GM18498 (cell line): ENCODE measurements around the gene CD2BP2.

Source experiments
- ATAC-seq: cut with Tn5 transposase; IDR thresholded peaks from one replicate; pipeline ENCODE4 v1.9.1; 2021; ENCODE audit warnings: mild to moderate bottlenecking, moderate library complexity; ENCODE audit not compliant: unreplicated experiment

Gene CD2BP2

DNA sequence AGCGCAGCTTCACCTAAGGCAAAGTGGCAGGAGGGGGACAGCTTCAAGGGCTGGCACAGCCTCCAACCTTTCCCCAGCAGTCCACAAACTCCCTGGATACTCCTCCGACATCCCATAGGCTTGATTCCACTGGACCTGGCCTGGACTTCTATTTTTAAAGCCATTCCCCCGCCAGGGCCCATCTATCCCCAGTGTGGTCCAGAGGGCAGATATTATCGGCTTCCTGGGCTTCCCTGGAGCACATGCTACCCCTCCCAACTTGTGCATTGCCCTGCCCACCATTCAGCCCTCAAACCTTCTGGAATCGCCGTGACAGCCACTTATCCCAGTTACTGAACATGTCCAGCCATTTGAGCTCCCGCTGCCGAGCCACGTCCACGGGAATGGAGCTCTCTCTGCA lies 10.1 kb upstream of the CD2BP2 start:
- ATAC-seq: no peak

DNA sequence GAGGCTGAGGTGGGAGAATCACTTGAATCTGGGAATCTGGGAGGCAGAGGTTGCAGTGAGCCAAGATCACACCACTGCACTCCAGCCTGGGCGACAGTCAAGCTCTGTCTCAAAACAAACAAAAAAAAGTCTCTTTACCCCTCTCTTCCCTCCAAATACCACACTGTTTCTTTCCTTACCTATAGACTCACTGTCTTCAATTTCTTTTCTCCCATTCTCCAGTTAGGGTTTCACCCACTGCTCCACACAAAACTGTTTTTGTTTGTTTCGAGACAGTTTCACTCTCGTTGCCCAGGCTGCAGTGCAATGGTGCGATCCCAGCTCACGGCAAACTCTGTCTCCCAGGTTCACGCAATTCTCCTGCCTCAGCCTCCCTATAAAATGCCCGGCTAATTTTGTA lies 6.1 kb upstream of the CD2BP2 start:
- no peak for ATAC-seq

DNA sequence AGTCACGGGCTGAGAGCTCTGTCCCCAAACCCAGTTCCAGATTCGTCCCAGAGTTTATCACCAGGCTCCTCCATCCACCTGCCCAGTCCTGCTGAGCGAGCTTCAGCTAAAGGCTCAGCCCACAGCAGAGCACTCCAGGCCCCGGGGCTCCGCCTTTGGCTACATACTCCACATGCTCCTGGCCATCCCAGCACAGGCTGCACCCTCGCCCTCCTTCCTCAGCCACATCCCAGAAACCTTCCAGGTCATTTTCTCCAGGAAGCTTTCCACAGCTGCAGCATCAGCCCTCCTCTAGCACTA lies 4.7 kb upstream of the CD2BP2 start:
- ATAC-seq: no peak

DNA sequence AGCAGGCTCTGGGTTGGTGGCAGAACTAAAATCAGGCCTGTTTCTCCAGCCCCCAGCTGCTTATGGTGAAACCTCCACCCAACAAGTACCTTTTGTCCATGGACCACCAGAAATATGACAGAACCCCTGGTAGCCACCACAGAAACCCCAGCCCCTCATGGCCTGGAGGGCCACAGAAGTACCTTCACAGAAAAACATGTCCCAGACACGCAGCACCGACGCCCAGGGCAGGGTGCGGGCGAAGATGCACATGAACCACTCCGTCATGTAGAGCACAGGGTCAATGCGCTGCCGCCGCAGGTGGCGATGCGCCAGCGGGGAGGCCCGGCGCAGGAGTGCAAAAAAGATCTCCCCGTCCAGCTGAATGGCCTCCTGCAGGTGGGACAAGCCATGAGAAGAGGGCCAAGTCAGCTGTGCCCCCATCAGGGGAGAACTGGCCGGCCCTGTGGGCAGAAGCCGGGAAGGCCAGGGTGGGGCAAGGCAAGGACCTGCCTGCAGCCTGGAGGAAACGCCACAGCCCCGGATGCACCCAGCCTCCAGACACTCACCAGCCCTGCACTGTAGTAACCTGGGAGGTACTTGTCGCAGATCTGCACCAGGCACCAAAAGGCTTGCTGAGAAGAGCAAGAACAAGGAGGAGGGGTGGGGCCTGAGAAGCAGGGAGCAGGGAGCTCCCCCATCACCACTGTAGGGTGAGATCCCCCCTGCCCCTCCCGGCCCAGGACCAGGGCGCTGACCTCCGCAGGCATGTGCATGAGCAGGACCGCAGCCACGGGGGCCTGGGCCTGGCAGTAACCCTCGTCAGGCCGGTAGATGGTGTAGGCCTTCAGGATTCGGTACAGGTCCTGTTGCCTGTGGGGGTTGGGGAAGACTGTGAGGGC lies 4.1 kb upstream of the CD2BP2 start:
- no peak for ATAC-seq

DNA sequence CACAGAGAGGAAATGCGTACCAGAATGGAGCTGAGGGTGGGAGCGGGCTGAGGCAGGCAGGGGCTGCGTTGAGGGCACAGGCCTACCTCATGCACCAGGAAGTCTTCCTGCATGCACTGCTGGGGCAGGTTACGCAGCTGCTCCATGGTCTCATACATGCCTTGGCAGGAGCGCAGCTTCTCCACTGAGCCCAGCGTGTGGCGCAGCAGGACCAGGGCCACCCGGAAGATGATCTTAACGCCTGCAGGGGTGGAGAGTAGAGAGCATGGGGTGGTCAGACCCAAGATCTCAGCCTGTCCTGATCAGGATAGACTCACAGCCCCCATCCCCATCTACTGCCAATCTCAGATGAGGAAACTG lies 3.4 kb upstream of the CD2BP2 start:
- ATAC-seq: no peak

DNA sequence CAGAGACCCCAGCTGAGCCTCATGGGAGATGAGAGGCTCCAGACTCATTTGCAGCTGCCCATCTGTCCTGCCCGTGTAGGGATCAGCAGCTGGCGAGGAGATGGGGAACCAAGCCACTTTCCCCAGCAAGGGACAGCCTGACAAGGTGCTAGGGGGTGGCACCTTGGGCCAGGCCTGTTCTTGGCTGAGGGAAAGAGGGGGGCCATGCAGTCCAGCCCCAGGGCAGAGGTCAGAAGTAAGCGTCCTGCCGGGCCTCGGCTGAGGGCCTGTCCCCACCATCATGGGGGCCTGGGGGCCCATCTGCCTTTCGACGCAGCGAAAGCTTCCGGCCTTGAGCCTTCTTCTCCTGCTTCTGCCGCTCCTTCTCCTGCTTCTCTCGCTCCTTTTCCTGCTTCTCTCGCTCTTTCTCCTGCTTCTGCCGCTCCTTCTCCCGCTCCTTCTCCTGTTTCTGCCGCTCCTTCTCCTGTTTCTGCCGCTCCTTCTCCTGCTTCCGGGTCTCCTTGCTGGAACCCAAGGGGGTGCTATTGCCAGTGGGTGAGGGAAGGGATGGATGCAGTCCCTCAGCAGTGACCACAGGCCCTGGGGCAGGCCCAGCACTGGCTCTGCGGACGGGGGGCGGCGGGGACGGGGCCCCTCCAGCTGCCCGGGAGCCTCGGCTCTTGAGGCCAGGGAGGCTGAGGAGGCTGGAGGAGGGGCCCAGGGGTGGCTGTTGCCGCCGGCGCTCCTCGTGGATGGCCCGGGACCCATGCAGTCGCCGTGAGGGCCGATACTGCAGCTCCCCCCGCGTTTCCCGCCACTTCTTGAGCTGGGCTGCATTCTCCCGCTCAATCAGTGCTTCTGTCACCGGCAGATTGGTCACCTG lies 2.8 kb upstream of the CD2BP2 start:
- no peak for ATAC-seq

DNA sequence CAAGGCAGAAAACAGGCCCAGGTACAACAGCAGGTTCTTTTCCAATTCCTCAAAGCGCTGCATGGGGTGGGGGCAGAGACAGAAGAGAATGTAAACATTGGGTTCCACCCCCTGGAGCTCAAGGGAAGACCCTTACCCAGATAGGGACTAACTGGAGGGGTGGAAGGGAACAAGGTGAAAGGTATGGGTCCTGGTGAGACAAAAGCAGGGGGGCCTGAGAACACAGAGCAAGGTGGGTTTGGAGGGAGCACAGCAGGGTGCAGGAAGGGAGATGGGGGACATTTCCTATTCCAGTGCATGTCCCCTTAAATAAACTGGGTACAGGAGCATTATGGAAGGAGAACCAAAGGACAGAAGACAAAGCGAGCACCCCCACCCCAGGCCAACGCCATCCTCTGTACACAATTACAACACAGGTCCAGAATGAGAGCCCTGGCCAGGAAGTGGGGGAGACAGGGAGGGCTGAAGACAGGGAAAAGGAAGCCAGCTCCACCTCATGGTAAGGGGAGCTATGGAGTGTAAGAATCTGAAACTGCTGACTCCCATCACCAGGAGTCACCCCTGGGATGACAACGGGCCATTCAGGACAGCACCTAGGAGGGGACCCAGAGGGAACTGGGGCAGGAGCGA lies 2.1 kb upstream of the CD2BP2 start:
- no peak for ATAC-seq

DNA sequence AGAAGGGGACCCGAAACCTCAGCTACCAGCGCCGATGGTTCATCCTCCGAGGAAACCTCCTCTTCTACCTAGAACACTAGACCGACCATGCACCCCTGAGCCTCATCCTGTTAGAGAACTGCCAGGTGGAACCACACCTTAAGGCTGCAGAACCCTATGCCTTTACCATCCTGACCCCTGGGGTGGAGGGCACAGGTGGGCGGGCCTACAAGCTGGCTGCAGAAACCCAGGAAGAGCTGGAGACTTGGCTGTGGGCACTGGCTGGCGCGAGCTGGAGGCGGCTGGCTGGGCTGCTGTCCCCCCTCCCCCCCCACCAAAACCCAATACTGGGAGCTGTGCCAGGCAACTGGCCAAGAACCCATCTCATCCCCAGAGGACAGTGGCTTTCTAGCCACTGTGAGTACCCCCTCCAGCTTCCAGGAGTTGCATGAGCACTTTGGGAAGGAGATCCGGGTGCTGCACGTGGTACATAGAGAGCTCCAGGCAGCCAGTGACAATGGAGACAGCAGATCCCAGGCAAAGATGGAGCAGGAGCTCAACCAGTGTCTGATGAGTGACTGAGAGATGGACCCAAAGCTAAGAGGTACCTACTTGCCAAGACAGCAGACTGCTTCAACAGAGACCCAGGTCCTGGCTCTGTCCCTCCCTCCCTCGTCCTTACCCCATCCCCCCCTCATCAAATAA lies 1.4 kb upstream of the CD2BP2 start:
- ATAC-seq: no peak

DNA sequence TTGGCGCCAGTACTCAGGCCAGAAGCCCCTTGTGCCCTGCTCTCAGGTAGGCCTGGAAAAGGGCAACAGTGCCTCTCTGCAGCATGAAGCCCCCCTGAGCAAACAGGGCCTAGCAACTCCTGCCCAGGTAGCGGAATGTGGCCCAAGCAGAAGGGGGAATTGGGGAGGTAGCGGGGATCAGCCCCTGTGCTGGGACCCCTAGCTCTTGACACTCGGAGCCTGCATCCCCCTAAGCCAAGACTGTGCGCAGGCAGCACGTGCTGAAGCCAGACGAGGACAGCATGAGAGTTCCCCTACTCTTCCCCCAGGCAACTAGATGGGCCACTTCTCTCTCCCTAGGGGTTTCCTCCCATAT lies 823 bp upstream of the CD2BP2 start:
- no peak for ATAC-seq

DNA sequence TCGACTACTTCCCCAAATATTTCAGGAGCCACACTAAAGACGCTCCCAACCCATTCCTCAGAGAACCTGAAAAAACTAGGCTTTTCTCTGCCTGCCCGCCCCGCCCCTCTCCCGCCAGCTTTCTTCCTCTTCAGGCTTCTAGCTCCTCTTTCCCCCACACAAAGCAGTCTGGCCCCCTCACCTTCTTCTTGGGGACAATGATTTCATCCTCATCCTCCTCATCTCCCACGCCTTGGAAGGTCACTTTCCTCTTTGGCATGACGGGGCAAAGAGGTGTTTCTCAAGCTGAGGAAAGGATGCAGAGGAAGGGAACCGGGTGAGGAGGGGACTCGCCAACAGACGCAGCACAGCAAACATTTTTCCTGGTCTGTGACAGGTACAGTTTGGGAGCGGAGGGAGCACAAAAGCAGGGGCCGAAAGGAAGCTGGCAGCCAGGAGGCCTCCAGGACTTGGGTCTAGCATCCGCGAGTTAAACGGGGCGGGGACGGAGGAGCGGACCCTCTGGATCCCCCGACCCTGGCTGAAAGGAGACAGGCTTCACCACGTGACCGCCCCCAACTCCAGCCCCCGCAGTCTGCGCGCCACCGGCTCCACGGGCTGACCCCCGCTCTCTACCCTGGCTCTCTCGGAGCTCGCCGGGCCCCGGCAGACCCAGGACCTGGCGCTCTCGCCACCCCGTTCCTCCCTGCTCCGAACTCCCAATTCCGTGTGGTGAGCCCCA lies 525 bp downstream of the CD2BP2 start:
- peak; percentile 22 for ATAC-seq

DNA sequence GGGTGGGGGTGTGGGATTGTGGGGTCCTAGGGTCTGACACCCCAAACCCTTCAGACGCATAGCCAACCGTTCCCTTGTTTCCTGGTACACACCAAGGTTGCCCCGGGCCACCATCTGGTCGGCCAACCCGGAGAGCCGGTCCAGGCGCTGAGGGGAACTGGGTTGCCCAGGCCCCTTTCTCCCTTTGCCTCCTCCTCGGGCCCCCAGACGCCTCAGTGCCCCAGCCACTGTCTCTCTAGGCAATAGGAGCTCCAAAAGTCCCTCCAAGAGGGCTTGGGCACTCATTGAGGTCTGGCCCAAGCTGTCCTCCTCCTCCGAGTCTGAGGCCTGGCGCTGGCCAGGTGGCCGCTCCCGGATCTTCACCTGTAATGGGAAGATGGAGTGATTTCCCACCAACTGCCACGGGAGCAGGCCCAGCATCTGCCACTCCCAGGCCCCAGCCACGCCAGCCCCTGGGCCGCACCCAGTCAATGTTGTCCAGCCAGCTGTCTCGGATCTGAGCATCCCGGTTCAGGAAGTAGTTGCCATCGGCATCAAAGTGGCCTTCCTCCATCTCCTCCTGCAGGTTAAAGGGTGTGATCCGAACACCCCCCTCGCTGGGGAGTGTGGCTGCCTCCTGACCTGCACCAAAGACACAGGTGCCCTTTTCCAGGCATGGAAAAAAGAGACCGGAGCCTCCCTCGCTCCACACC lies 1.5 kb downstream of the CD2BP2 start:
- ATAC-seq: no peak

DNA sequence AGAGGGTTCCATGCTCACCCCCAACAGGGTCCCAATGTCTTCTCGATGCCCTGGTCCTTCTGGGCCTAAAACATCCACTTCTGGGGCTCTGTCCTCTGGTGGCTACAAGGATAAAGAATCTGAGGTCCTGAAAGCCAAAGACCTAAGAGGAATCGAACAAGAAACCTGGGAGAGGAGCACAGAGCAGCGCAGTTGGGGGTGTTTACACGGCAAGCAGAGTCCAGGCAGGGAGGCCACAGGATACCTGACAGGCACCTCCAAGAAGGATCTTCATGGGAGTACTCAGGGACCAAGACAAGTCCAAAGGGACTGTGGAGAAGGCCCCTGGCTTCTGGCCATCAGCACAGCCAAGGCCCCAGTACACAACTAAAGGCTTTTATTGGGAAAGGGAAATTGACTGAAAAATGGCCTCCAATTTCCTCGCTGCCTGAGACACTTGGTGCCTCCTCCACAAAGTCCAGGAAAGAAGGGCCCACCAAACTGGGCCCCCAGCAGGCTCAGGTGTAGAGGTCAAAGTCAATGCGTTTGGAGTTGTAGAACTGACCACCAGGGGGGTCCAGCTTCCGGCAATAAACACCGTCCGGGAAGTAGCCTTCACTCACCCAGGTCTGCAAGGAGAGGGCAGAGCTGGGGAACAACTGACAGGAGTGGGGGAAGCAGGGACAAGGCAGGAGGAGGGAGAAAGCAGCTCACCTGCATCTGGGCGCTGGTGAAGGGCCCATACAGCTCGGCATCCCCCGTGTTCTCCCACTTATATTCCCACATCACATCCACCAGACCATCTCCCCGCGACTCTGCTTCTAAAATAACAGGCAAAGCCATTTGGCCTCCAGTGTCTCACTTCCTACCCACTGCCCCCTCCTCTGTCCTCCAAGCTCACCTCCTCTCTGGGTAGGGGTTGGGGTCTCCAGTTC lies 2.4 kb downstream of the CD2BP2 start:
- ATAC-seq: no peak

DNA sequence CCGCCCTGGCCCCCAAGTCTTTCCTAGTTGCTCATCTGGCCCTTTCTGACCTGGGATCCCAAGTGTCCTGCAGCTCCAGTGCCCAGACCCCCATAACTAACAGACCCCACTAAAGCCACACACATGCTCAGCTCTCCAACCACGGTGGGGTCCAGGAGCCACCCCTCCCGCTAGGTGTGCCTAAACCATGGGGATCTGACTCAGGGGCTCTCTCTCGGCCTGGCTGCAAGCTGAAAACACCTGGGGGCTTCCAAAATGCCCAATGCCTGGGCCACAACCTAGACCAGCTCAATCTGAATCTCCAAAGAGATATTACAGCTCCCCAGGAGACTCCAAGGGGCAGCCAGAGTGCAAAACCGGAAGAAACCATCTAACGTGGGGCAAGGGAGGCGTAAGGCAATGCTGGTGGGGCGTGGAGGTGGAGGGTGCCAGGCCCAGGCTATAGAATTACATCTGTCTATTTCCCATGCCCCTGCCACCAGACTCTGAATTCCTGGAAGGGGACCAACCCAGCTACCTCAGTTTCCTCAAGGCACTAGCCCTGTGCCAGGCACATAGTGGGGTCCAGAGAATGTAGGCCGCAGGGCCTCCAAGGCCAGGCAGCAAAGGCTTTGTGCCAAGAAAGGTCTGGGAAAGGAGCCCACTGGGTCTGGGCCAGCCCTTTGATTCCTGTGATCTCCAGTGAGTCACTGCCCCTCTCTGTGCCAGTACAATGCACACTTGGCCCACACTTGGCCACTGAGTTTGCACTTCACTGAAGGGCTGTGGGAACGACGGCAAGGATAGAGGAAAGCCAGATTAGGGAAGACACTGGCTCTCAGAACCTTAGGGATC lies 3.3 kb downstream of the CD2BP2 start:
- ATAC-seq: no peak

DNA sequence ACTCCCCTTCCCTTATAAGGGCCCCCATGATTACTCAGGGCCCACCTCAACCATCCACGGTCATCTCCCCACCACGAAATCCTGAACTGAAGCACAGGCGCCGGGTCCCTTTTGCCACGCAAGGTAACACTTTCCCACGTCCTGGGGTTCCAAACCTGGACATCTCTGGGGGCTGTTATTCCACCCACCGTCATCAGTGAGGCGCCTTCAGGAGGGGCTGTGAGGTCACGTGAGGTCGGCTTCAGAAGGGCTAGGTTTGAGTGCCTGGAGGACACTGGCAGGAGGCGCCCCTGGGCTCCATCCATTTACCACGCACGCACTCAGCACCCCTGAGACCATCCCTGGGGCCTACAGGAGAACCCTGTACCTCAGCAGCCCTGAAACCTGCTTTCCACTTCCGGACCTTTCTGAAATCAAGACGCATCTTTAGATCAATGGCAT lies 4.1 kb downstream of the CD2BP2 start:
- ATAC-seq: no peak

DNA sequence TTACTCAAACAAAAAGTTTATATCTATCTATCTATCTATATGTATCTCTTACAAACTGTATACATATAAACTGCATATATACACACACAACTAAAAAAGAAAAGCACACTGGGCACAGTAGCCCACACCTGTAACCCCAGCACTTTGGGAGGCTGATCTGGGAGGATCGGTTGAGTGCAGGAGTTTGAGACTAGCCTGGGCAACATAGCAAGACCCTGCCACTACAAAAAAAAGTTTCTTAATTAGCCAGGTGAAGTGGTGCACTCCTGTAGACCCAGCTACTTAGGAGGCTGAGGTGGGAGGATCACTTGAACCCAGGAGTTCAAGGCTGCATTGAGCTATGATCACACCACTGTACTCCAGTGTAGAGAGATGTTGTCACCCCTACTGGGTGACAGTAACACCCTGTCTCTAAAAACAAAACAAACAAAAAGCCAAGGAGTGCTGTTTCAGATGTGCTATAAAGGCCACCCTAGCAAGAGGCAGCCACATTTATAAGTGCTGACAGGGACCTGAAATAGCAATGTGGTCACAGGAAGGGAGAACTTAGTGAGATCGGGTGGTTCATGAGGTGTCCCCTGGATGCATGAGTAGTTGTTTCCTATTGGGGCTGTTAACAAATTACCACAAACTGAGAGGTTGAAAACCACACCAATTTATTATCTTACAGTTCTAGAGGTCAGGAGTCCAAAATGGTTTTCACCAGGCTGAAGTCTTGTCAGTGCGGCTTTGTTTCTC lies 4.8 kb downstream of the CD2BP2 start:
- peak; percentile 42 for ATAC-seq

DNA sequence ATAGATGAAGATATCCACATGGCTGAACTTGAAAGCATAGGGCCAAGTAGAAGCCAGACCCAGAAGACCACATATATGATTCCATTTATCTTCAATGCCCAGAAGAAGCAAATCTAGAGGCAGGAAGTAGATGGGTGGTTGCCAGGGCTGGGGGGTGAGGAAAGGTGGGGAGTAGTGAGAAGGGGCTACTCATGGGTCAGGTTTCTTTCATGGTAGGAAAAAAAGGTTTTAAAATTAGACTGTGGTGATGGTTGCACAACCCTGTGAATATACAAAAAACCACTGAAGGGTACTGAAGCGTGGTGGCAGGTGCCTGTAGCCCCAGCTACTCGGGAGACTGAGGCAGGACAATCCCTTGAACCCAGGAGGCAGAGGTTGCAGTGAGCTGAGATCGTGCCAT lies 5.4 kb downstream of the CD2BP2 start:
- peak; percentile 45 for ATAC-seq

DNA sequence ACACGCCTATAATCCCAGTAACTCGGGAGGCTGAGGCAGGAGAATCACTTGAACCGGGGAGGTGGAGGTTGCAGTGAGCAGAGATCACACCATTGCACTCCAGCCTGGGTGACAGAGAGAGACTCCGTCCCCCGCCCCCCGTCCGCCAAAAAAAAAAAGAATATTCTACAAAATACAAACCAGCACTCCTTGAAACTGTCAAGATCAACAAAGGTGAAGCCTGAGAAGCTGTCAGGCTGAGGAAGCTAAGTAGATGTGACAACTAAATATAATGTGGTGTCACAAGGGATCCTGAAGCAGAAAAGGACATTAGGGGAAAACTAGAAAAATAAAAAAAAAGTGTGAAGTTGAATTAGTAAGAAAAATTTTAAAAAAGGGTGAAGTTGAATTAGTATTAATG lies 6.2 kb downstream of the CD2BP2 start:
- no peak for ATAC-seq

DNA sequence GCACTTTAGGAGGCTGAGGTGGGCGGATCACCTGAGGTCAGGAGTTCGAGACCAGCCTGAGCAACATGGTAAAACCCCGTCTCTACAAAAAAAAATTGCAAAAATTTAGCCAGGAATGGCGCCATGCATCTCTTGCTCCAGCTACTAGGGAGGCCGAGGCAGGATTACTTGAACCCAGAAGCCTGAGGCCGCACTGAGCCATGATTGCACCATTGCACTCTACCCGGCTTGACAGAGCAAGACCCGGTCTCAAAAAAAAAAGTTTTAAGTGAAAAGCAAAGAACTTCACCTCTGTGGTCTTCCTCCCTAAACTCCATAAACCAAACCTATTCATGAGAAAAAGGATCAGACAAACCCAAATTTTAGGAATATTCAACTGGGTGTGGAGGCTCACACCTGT lies 7.0 kb downstream of the CD2BP2 start:
- no peak for ATAC-seq
